Measurements from ENCODE around the gene KASH5.
"Not testable (repeated sequence)": the region's sequence is repeated elsewhere in the genome, so short reads cannot be mapped to it uniquely, and the experiment has no call there.

The KASH5 gene

DNA sequence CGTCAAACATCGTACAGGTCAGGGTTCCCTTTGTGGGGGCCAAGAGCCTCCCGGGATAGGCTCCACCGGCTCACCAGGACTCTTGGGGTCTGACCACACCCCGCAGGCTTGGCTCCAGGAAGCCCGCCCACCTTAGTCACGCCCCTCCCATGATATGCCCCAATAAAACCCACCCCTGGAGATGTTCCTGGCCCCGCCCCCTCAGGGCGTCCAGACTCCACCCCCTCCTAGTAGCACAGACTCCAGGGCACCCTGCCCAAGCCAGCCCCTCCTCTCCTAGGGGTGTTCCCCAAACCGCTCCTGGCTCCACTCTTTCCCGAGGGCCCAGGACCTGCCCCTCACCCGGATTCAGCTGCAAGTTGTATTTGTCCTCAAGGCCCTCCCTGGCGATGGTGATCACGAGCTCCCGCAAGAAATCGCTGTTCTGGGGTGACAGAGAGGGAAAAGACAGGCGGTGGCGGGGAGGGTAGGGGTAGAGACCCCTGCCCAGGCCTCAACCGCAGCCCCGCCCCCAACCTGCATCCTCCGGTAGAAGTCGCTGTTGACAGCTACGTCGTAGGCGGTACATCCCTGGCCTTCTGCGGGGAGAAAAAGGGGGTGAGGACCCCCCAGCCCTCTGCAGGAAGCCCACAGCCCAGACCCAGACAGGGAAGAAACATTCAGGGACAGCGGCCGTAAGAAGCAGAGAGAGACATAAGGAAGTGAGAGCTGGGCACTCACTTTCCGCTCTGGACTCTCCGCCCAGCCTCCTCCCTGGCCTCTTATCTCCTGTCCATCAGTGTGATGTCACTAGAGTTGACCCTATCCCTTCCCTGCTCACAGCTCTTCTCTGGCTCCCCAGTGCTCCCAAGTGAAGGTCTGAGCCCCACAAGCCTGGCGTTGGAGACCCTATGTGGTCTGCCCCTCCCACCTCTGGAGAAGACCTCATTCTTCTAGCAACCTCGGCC lies 59.7 kb downstream of the KASH5 start:
- DNase-seq = peak in 1 of 2 experiments; percentile 67
- TF ChIP-seq POLR2A (IDR thresholded peaks at IDR 0.05; ENCODE audit: low read length) (no peak), GATA1 (IDR thresholded peaks at IDR 0.05; ENCODE audit: low read depth, low read length) (no peak)

DNA sequence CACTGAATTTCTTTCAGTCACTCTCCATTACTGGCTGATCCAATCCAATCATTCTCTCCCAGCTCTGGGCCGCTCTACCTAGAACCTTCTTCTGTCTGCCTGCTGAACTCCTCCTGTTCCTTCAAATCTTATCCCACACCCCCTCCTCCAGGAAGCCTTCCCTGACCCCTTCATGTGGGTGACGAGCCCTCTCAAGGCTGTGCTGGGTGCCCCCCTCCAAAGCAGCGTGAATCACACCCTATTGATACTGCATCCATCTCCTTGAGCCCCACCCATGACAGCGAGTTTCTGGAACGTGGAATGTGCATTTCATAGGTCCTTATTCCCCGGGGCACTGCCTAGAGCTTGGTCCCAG lies 60.4 kb downstream of the KASH5 start:
- TF ChIP-seq GATA1 (IDR thresholded peaks at IDR 0.05; ENCODE audit: low read depth, low read length) (no peak), POLR2A (IDR thresholded peaks at IDR 0.05; ENCODE audit: low read length) (no peak)
- DNase-seq = no peak

DNA sequence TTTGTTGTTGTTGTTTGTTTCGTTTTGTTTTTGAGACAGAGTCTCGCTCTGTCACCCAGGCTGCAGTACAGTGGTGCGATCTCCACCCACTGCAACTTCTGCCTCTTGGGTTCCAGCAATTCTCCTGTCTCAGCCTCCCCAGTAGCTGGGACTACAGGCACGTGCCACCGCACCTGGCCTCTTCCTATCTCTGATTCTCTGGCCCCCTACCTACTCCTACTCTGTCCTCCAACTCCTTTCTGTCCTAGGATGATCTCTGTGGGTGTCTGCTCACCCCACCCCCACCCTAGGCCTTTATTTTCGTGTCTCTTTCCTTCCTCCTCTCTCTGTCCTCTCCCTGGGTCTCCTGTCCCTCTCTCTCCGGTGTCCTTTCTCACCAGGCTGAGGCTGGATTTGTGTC lies 62.4 kb downstream of the KASH5 start:
- no peak for DNase-seq
- TF ChIP-seq GATA1 (IDR thresholded peaks at IDR 0.05; ENCODE audit: low read depth, low read length) = no peak
- TF ChIP-seq POLR2A (IDR thresholded peaks at IDR 0.05; ENCODE audit: low read length) = no peak

DNA sequence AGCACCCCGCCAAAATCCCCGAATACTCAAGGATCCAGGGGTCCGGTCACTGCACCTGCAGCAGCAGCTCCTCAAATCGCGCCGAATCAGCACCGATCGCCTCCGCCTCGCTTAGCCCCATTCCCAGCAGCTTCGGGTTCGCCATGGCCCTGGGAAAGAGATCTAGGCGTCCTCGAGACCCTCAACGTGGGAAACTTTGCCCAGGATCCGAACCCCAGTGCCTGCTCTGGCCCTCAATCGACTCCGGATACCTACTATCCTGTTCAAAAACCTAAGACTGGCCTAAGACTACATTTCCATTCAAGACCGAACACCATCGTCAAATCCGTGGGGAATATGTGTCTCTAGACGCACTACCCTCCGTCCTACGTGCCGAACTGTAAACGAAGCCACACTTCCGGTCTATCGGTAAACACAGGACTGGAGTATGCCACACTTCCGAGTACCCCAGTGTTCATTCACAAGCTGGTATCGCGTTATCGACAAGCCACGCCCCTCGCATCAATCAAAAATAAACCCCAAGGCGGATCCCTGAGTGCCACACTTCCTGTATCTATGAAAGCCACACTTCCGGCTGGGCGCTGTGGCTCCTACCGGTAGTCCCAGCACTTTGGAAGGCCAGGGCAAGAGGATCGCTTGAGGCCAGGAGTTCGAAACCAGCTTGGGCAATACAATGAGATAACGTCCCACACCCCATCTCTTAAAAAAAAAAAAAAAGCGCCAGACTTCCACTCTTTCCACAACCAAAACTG lies 63.6 kb downstream of the KASH5 start, which contains the start of gene PIH1D1:
PIH1D1 (minus strand) TSS at position 385 of the 752 bp plus-strand sequence; CDS start at position 145, 240 bp downstream.
- peak; percentile 91 for TF ChIP-seq POLR2A (IDR thresholded peaks at IDR 0.05; ENCODE audit: low read length)
- no peak for TF ChIP-seq GATA1 (IDR thresholded peaks at IDR 0.05; ENCODE audit: low read depth, low read length)
- peak; percentile 98 to 100 for DNase-seq

DNA sequence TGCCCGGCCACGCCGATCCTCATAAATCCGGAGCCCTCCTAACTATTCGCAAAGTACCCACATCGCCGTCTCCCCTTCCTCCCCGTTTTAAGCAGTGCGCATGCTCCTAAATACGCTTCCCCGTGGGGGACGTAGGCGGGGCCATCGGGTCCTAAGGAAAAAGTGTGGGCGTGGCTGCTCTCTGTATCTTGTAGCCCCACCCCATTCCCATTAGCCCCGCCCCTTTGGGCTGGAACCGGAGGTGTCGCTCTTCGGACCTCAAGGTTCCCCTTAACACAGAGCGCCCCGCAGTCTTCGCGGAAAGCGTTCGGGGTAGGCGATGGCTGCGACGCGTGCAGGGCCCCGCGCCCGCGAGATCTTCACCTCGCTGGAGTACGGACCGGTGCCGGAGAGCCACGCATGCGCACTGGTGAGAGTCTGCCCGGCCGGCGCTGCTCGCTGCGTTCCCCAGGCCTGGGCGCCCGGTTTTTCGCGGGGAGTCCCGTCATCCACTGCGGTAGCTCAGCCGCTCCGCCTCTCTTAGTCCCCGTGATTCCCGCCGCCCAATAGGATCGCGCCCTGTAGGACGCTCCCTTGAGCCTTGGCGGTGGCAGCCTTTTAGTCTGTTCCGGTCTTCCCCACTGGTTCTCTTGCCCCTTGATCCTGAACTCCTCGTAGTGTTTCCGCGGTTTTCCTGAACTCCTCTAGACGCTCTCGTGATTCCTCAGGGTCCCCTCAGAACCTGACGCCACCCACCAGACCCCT lies 65.1 kb downstream of the KASH5 start, which contains the start of gene ALDH16A1:
ALDH16A1 (plus strand) TSS at position 213 of the 744 bp plus-strand sequence; CDS start at position 320, 107 bp downstream.
- TF ChIP-seq GATA1 (IDR thresholded peaks at IDR 0.05; ENCODE audit: low read depth, low read length) (no peak), POLR2A (IDR thresholded peaks at IDR 0.05; ENCODE audit: low read length) (peak; percentile 99)
- peak; percentile 98 to 99 for DNase-seq

DNA sequence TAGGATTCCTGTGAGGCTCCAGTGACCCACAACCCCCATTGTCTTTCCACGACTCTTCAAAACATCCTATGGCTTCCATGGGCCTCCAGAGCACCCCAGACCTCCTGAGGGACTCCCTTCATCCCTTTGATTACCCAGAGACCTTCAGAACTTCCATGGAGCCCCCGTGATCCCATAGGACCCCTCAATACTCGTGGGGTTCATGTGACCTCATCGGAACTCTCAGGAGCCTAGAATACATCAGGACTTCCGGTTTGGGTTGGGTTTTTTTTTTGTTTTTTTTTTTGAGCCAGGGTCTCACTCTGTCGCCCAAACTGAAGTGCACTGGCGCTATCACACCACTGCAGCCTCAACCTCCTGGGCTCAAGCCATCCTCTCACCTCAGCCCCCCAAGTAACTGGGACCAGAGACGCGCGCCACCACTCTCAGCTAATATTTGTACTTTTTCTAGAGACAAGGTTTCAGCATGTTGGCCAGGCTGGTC lies 65.8 kb downstream of the KASH5 start:
- no peak for DNase-seq
- TF ChIP-seq GATA1 (IDR thresholded peaks at IDR 0.05; ENCODE audit: low read depth, low read length) (no peak), POLR2A (IDR thresholded peaks at IDR 0.05; ENCODE audit: low read length) (peak; percentile 6)

GRCh38 chr19:49455773-49456172 lies 67.7 kb downstream of the KASH5 start:
- DNase-seq = no peak
- TF ChIP-seq POLR2A (IDR thresholded peaks at IDR 0.05; ENCODE audit: low read length) = no peak
- no peak for TF ChIP-seq GATA1 (IDR thresholded peaks at IDR 0.05; ENCODE audit: low read depth, low read length)

- no peak for DNase-seq
- TF ChIP-seq POLR2A (IDR thresholded peaks at IDR 0.05; ENCODE audit: low read length) (no peak), GATA1 (IDR thresholded peaks at IDR 0.05; ENCODE audit: low read depth, low read length) (no peak)
Observed at GRCh38 chr19:49456326-49456725, 68.3 kb downstream of the KASH5 start.

DNA sequence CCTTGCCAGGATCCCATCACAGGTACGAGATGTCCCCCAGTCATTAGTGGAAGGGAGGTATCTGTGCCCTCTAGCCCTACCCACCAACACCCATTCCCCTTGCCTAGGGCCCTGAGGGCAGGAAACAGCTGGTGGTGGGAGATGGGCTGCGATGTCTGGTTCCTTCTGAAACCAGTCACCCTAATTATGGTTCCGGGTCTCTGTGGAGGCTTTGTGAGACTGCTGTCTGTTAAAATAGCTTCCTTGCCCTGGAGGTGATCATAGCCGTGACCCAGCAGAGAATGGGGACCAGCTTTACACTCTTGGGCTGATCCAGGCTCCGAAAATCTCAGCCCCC lies 70.5 kb downstream of the KASH5 start:
- DNase-seq = no peak
- TF ChIP-seq POLR2A (IDR thresholded peaks at IDR 0.05; ENCODE audit: low read length) (no peak), GATA1 (IDR thresholded peaks at IDR 0.05; ENCODE audit: low read depth, low read length) (no peak)

- TF ChIP-seq POLR2A (IDR thresholded peaks at IDR 0.05; ENCODE audit: low read length) (no peak), GATA1 (IDR thresholded peaks at IDR 0.05; ENCODE audit: low read depth, low read length) (no peak)
Observed at GRCh38 chr19:49459388-49459787, 71.3 kb downstream of the KASH5 start.

GRCh38 chr19:49461130-49461529 lies 73.1 kb downstream of the KASH5 start:
- not testable (repeated sequence) for DNase-seq

More at GRCh38 chr19:49459388-49459787, 71.3 kb downstream of the KASH5 start:
- DNase-seq = no peak

- no peak for DNase-seq
- no peak for TF ChIP-seq GATA1 (IDR thresholded peaks at IDR 0.05; ENCODE audit: low read depth, low read length)
- TF ChIP-seq POLR2A (IDR thresholded peaks at IDR 0.05; ENCODE audit: low read length) = no peak
Observed at GRCh38 chr19:49461656-49462055, 73.6 kb downstream of the KASH5 start.

DNA sequence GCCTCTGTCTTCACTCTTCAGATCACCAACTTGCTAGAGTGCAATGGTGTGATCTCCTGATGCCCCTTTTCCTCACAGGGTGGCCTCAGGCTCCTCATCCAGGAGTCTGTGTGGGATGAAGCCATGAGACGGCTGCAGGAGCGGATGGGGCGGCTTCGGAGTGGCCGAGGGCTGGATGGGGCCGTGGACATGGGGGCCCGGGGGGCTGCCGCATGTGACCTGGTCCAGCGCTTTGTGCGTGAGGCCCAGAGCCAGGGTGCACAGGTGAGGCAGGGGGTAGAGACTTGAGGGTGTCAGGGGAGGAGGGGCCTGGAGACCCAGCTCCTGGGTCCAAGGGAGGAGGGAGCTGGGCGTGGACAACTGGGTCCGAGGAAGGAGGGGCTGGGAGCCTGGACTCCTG lies 74.4 kb downstream of the KASH5 start:
- TF ChIP-seq GATA1 (IDR thresholded peaks at IDR 0.05; ENCODE audit: low read depth, low read length) (no peak), POLR2A (IDR thresholded peaks at IDR 0.05; ENCODE audit: low read length) (no peak)
- DNase-seq = no peak

All from erythroblast (primary cell).